ENCODE measurements around the gene PSMA8.
"Not testable (repeated sequence)": the region's sequence is repeated elsewhere in the genome, so short reads cannot be mapped to it uniquely, and the experiment has no call there.

Gene PSMA8

DNA sequence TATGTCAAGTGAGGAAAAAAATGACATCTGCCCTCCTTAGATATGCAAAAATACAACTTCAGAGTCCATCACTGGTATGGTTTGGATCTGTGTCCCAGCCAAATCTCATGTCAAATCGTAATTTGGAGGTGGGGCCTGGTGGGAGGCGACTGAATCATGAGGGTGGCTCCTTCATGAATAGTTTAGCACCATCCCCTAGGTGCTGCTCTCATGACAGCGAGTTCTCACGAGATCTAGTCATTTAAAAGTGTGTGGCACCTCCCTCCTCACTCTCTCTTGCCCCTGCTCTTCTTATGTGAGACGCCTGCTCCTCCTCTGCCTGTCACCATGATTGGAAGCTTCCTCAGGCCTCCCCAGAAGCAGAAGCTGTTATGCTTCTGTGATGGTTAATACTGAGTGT is 5.9 kb upstream of the PSMA8 start:
- H3K36me3 ChIP-seq (ENCODE audit: insufficient read depth, low read length): no peaks in the 10 kb centered on the region
- H3K9ac ChIP-seq (ENCODE audit: low read depth, low read length): no peak overlapping the region
- H3K4me1 ChIP-seq (ENCODE audit: insufficient read depth, low read length): no peaks in the 10 kb centered on the region
- no peaks in the 10 kb centered on the region for H3K9me3 ChIP-seq (ENCODE audit: control insufficient read depth, insufficient read depth, low read length)

DNA sequence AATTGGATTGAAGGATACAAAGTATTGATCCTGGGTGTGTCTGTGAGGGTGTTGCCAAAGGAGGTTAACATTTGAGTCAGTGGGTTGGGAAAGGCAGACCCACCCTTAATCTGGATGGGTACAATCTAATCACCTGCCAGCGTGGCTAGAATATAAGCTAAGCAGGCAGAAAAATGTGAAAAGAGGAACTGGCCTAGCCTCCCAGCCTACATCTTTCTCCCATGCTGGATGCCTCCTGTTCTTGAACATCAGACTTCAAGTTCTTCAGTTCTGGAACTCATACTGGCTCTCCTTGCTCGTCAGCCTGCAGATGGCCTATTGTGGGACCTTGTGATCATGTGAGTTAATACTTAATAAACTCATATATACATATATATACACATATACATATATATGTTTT is 5.5 kb upstream of the PSMA8 start:
- not testable (repeated sequence) for H3K9ac ChIP-seq (ENCODE audit: low read depth, low read length); H3K9me3 ChIP-seq (ENCODE audit: control insufficient read depth, insufficient read depth, low read length); H3K4me1 ChIP-seq (ENCODE audit: insufficient read depth, low read length); H3K36me3 ChIP-seq (ENCODE audit: insufficient read depth, low read length)

DNA sequence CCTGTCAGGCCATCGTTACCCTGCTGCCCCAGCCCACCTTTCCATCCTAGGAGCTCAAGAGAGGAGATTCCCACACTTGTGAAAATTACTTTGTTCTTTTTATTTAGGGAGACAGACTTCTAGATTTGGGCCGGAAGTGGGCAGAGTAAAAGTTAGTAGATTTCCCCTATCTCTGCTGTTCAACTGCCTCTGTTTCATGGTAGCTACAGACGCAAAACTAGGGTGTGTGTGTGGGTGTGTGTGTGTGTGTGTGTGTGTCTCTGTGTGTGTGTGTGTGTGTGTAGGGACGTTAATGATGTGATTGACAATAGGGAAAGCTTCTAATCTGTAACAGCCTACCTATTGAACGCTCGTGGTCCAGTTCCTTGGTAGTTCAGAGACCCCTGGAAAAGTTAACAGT is 438 bp downstream of the PSMA8 start:
- H3K36me3 ChIP-seq (ENCODE audit: insufficient read depth, low read length): no peaks in the 10 kb centered on the region
- no peak overlapping the region; the same call in 1 of the 2 replicates for H3K9ac ChIP-seq (ENCODE audit: low read depth, low read length)
- H3K4me1 ChIP-seq (ENCODE audit: insufficient read depth, low read length): no peaks in the 10 kb centered on the region
- no peaks in the 10 kb centered on the region for H3K9me3 ChIP-seq (ENCODE audit: control insufficient read depth, insufficient read depth, low read length)

DNA sequence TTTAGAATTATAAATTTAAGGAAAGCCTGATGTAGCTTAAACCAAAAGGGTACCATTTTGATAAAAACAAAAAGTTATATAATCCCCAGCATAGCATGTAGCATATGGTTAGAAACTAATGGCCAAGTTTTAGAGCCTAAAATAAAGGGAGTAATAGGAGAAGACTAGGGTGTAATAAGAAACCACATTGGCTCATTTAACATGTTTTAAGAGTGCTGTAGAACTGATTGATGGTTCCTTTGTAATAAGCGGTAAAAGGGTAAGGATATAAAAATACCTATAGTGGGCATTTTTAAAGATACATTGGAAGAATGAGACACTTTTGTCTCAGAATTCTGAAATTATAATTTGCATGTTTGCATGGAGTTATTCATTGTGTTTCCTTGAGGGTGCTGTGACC is 1.9 kb downstream of the PSMA8 start:
- Histone ChIP-seq H3K4me1 (ENCODE audit: insufficient read depth, low read length) (no peaks in the 10 kb centered on the region), H3K9ac (ENCODE audit: low read depth, low read length) (no peak overlapping the region), H3K9me3 (ENCODE audit: control insufficient read depth, insufficient read depth, low read length) (no peaks in the 10 kb centered on the region; the same call in 1 of the 2 replicates), H3K36me3 (ENCODE audit: insufficient read depth, low read length) (no peaks in the 10 kb centered on the region)

DNA sequence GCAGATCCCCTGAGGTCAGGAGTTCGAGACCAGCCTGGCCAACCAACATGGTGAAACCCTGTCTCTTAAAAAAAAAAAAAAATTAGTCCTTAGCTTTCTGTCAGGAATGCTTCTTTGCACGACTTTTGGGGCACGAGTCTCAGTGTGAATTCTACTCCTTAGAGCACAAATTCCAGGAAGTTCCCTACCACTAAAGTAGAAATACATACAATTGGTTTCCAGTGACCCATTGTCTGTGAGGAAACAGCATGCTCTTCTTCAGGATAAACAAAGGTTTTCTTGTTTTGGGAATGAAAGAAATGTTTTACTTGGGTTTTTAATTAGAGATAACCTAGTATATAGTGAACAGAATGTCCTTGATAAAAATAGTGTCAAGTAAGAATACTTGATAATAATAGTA is 23.7 kb downstream of the PSMA8 start:
- no peaks in the 10 kb centered on the region for H3K36me3 ChIP-seq (ENCODE audit: insufficient read depth, low read length)
- H3K4me1 ChIP-seq (ENCODE audit: insufficient read depth, low read length): no peaks in the 10 kb centered on the region
- no peaks in the 10 kb centered on the region for H3K9me3 ChIP-seq (ENCODE audit: control insufficient read depth, insufficient read depth, low read length)

DNA sequence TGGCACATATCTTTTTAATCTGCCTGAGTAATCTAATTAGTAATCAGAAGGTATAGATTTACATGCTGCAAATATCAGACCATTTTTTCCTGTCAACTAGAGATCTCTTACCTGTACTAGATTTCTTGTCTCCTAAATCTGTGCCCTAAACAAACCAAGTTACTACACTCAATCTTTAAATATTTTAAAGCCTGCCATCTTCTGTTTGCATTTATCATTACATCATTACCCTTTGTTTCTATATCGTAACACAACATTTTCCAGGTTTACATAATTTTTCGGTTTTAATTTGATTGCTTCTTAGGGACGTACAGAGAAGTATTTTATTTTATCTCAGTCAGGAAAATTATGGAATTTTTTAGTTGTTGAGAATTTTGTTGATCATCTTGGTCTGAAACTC is 25.7 kb downstream of the PSMA8 start:
- H3K36me3 ChIP-seq (ENCODE audit: insufficient read depth, low read length): no peaks in the 10 kb centered on the region

More for the DNA sequence above, 23.7 kb downstream of the PSMA8 start:
- no peak overlapping the region for H3K9ac ChIP-seq (ENCODE audit: low read depth, low read length)

DNA sequence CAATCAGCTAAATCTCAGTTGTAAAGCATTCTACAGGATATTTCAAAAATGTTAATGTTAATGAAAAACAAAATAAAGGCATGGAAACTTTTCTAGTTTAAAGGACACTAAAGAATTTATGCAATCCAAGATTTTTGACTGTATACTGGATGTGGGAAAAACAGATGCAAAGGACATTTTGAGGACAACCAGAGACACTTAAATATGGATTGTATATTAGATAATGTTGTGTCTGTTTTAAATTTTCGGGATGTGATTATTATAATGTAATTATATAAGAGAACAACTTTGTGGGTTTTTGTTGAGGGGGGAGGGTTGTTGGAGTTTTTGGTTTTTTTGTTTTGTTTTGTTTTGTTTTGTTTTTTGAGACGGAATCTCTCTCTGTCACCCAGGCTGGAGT is 30.9 kb downstream of the PSMA8 start:
- H3K9me3 ChIP-seq (ENCODE audit: control insufficient read depth, insufficient read depth, low read length): no peaks in the 10 kb centered on the region

More for the DNA sequence above, 25.7 kb downstream of the PSMA8 start:
- Histone ChIP-seq H3K9me3 (ENCODE audit: control insufficient read depth, insufficient read depth, low read length) (no peaks in the 10 kb centered on the region), H3K9ac (ENCODE audit: low read depth, low read length) (no peak overlapping the region), H3K4me1 (ENCODE audit: insufficient read depth, low read length) (no peaks in the 10 kb centered on the region)

DNA sequence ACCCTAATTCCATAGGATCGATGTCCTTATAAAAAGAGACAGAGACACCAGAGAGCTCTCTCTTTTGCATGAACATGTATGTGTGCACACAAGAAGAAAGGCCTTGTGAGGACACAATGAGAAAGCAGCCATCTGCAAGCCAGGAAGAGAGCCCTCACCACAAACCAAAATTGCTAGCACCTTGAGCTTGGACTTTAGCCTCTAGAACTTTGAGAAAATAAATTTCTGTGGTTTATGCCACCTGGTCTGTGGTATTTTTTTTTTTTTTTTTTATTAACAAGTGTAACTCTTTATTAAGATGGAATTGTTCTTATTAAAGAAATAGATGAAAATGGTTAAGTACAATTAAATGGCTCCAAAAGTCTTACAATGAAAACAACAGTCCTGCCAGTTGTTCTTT is 33.9 kb downstream of the PSMA8 start:
- not testable (repeated sequence) for H3K4me1 ChIP-seq (ENCODE audit: insufficient read depth, low read length); H3K9ac ChIP-seq (ENCODE audit: low read depth, low read length); H3K9me3 ChIP-seq (ENCODE audit: control insufficient read depth, insufficient read depth, low read length); H3K36me3 ChIP-seq (ENCODE audit: insufficient read depth, low read length)

More for the DNA sequence above, 30.9 kb downstream of the PSMA8 start:
- Histone ChIP-seq H3K9ac (ENCODE audit: low read depth, low read length) (no peak overlapping the region), H3K4me1 (ENCODE audit: insufficient read depth, low read length) (no peaks in the 10 kb centered on the region), H3K36me3 (ENCODE audit: insufficient read depth, low read length) (no peaks in the 10 kb centered on the region)

DNA sequence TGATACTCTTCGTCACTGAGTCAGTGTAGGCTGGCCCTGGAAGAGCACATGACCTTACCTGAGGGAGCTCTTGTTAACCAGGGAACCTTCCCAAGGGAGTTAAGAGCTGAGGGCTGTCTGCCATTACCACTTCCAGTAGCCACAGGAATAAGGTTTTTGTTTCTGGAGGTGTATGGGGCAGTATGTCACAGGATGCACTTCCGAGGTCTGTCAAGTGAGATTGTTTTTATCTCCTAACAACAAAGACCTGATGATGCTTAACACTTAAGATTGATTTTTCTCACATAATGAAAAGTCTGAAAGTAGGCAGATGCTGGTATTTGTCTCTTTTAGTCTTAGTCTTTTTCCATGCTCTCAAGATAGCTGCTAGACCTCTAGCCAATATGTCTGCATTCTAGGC is 41.8 kb downstream of the PSMA8 start:
- no peaks in the 10 kb centered on the region for H3K36me3 ChIP-seq (ENCODE audit: insufficient read depth, low read length)
- H3K9ac ChIP-seq (ENCODE audit: low read depth, low read length): no peak overlapping the region

DNA sequence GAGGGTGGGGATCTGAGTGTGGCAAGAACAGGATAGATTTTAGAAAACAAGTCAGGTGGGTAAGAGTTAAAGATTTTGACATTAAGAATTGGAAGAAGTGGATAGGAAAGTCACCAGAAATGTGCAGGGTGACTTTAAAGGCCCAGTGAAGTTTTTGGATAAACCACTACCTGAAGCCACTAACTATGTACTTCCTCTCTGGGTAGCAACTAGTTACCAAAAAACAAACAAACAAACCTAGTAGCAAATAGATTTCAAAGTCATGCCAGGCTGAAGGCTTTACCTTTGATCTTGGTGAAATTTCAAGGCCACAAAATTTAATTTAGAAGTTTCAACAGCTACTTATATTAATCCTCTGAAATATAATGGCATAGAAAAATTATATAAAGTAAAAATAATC is 42.5 kb downstream of the PSMA8 start:
- Histone ChIP-seq H3K36me3 (ENCODE audit: insufficient read depth, low read length) (no peaks in the 10 kb centered on the region), H3K9me3 (ENCODE audit: control insufficient read depth, insufficient read depth, low read length) (no peaks in the 10 kb centered on the region), H3K4me1 (ENCODE audit: insufficient read depth, low read length) (no peaks in the 10 kb centered on the region), H3K9ac (ENCODE audit: low read depth, low read length) (no peak overlapping the region)

More for the DNA sequence above, 41.8 kb downstream of the PSMA8 start:
- Histone ChIP-seq H3K9me3 (ENCODE audit: control insufficient read depth, insufficient read depth, low read length) (no peaks in the 10 kb centered on the region), H3K4me1 (ENCODE audit: insufficient read depth, low read length) (no peaks in the 10 kb centered on the region)

DNA sequence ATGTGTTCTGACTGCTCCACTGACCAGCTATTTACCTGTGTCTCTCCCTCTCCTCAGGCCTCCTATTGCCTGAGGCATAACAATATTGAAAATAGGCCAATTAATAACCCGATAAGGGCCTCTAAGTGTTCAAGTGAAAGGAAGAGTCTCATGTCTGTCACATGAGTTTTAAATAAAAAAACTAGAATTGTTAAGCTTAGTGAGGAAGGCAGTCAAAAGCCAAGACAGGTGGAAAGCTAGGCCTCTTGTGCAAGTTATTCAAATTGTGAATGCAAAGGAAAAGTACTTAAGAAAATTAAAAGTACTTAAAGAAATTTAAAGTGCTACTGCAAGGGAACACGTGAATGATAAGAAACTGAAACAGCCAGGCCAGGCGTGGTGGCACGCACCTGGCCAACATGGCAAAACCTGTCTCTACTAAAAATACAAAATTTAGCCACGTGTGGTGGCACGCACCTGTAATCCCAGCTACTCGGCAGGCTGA is 47.7 kb downstream of the PSMA8 start:
- Histone ChIP-seq H3K4me1 (ENCODE audit: insufficient read depth, low read length) (no peaks in the 10 kb centered on the region), H3K9me3 (ENCODE audit: control insufficient read depth, insufficient read depth, low read length) (no peaks in the 10 kb centered on the region), H3K36me3 (ENCODE audit: insufficient read depth, low read length) (no peaks in the 10 kb centered on the region), H3K9ac (ENCODE audit: low read depth, low read length) (no peak overlapping the region)

DNA sequence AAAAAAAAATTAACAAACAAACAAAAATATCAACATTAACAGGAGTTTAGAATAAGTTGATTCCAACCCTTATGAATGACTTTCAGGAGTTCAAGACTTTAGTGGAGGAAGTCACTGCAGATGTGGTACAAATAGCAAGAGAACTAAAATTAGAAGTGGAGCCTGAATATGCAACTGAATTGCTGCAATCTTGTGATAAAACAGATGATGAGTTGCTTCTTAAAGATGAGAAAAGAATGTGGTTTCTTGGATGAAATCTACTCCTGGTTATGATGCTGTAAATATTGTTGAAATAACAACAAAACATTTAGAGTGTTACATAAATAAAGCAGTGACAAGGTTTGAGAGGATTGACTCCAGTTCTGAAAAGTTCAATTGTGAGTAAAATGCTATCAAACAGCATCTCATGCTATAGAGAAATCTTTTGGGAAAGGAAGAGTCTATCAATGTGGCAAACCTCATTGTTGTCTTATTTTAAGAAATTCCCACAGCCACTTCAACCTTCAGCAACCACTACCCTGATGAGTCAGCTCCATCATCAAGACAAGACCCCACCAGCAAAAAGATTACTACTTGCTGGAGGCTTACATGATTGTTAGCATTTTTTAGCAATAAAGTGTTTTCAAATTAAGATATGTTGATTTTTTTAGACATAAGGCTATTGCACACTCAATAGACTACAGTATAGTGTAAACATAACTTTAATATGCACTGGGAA is 49.9 kb downstream of the PSMA8 start:
- Histone ChIP-seq H3K4me1 (ENCODE audit: insufficient read depth, low read length) (no peaks in the 10 kb centered on the region), H3K9ac (ENCODE audit: low read depth, low read length) (no peak overlapping the region), H3K9me3 (ENCODE audit: control insufficient read depth, insufficient read depth, low read length) (no peaks in the 10 kb centered on the region), H3K36me3 (ENCODE audit: insufficient read depth, low read length) (no peaks in the 10 kb centered on the region)

DNA sequence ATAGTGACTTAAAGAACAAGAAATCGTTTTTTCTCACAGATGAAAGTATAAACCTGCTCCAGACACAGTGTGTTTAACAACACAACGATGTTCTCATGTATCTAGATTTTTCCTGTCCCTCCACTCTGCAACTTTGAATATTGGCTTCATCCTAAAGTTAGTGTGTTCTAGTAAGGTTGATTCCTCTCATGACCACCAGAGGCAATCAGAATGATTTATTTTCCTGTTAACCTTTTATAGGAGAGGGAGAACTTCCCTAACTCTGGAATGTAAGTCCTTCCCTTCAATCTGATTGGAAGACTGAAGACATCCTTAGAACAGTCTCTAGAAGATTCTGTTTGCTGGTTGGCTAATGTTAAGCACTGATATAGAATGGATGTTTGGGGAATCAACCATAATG is 51.6 kb downstream of the PSMA8 start:
- Histone ChIP-seq H3K4me1 (ENCODE audit: insufficient read depth, low read length) (no peaks in the 10 kb centered on the region), H3K9ac (ENCODE audit: low read depth, low read length) (no peak overlapping the region), H3K9me3 (ENCODE audit: control insufficient read depth, insufficient read depth, low read length) (no peaks in the 10 kb centered on the region), H3K36me3 (ENCODE audit: insufficient read depth, low read length) (no peaks in the 10 kb centered on the region)

DNA sequence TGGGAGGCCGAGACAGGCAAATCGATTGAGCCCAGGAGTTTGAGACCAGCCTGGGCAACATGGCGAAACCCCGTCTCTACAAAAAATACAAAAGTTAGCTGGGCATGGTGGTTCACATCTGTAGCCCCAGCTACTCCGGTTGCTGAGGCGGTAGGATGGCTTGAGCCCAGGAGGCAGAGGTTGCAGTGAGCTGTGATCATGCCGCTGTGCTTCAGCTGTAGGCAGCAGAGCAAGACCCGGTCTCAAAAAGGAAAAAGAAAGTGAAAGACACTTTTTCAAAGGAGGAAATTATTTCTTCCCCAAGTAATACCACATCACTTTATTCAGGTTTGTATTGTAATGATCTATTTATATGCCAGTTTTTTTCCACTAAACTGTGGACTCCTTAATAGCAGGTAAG is 56.8 kb downstream of the PSMA8 start:
- Histone ChIP-seq H3K36me3 (ENCODE audit: insufficient read depth, low read length) (no peaks in the 10 kb centered on the region), H3K4me1 (ENCODE audit: insufficient read depth, low read length) (no peaks in the 10 kb centered on the region), H3K9ac (ENCODE audit: low read depth, low read length) (no peak overlapping the region), H3K9me3 (ENCODE audit: control insufficient read depth, insufficient read depth, low read length) (no peaks in the 10 kb centered on the region)

DNA sequence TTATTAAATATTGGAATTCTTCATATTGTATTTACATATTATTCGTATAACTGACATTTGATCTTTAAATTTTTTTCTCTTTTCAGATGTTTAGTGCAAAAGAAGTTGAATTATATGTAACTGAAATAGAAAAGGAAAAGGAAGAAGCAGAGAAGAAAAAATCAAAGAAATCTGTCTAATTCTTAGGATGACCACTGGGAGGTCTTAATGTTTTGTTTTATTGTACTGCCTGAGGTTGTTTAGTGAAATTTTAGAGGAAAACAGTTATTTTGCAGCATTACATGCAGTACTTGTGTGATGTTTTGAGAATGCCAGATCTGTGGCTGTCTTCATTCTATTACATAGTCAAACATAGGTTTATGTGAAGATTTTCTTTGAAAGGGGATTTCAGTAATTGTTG is 58.6 kb downstream of the PSMA8 start:
- Histone ChIP-seq H3K9ac (ENCODE audit: low read depth, low read length) (no peak overlapping the region), H3K9me3 (ENCODE audit: control insufficient read depth, insufficient read depth, low read length) (no peaks in the 10 kb centered on the region), H3K4me1 (ENCODE audit: insufficient read depth, low read length) (no peaks in the 10 kb centered on the region), H3K36me3 (ENCODE audit: insufficient read depth, low read length) (no peaks in the 10 kb centered on the region)

Measured in ES-I3 (cell line).